Measurements from ENCODE around the gene TTL.
"Not testable (repeated sequence)": the region's sequence is repeated elsewhere in the genome, so short reads cannot be mapped to it uniquely, and the experiment has no call there.

The TTL gene

DNA sequence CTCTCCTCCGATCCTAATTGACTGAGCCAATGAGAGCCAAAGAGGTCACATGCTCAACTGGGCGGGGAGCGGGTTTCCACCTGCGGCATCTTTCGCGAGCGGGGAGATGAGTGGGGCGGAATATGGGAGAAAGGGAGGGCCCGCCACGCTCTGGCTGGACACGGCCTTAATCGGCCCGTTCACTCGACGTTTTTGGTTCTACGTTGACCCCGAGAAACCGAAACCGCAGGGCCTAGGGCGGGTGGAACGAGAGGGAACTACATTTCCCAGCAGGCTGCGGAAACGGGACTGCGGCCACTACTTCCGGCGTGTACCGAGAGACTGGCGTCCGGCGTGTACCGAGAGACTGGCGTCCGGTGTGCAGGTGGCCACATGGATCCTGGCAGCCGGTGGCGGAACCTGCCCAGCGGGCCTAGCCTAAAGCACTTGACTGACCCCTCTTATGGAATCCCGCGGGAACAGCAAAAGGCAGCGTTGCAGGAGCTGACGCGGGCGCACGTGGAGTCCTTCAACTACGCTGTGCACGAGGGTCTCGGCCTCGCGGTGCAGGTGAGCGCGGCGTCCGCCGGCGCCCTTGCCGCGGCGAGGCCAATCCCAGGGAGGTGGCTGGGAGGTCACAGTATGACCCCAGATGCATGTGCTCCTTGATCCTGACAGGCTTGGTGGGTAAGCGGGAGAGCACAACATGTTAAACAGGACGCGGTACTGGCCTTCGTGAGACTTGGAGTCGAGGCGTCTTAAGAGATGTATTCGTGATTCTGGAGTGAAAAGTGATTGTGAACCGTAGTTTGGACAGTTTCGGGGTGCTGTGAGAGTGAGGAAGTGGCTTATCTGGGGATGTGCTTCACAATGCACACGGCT is 60.4 kb downstream of the TTL start, which contains the start of gene POLR1B:
Gene POLR1B, plus strand, starts transcription at position 343 of the 861 bp plus-strand sequence. Its CDS starts 30 bp downstream, at position 373.
- peaks cover 35% of the 10 kb centered on the region for H3K79me2 ChIP-seq (ENCODE audit: control insufficient read depth, insufficient read depth, low read length, unreplicated experiment)
- peak within 1 kb of the TSS; percentile 96 for H3K4me3 ChIP-seq (ENCODE audit: low read depth, low read length)
- H3K27me3 ChIP-seq (ENCODE audit: insufficient read depth, low read length) = no peaks in the 10 kb centered on the region
- peak within 1 kb of the TSS; percentile 82 for H3K27ac ChIP-seq (ENCODE audit: low read depth, low read length)
- H3K4me1 ChIP-seq (ENCODE audit: control insufficient read depth, insufficient read depth, low read length, unreplicated experiment) = peaks cover 15% of the 10 kb centered on the region
- no peaks in the 10 kb centered on the region for H3K36me3 ChIP-seq (ENCODE audit: insufficient read depth, low read length)
- H2AFZ ChIP-seq (ENCODE audit: low read length, unreplicated experiment) = peak within 1 kb of the TSS; percentile 92

DNA sequence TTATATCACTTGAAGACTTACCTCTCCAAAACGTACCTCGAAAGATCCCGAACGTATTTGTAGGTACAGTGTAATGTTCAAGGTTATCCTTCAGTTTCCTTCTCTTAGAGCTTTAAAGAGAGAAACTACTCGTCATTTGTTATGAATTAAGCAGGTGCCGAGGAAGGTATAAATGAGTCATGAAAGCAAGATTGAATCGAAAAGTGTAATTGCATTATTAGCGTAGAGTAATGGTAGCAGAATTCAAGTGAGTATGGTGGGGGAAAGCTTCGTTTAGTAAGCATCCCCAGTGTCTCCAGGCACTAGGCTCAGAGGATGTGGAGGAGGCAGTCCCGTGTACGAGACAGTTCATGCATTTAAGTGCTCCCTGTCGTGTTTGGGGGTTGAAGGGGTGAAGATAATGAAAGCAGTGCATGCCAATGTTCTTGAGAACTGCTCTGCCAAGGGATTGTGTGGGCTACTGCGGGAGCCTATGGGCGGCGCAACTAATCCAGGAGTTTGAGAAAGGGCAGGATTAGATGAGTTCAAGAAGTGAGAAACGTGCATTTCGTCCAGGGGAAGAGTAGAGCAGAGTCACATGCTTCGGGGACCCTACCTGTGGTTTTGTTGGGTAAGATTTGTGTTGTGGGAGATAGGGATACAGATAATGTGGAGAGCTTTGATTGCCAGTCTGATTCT is 61.2 kb downstream of the TTL start:
- Histone ChIP-seq H3K27ac (ENCODE audit: low read depth, low read length) (no peak overlapping the region), H3K79me2 (ENCODE audit: control insufficient read depth, insufficient read depth, low read length, unreplicated experiment) (peaks cover 35% of the 10 kb centered on the region), H2AFZ (ENCODE audit: low read length, unreplicated experiment) (peak overlapping the region; percentile 92), H3K4me1 (ENCODE audit: control insufficient read depth, insufficient read depth, low read length, unreplicated experiment) (peaks cover 18% of the 10 kb centered on the region), H3K27me3 (ENCODE audit: insufficient read depth, low read length) (no peaks in the 10 kb centered on the region), H3K4me3 (ENCODE audit: low read depth, low read length) (peak overlapping the region; percentile 96), H3K36me3 (ENCODE audit: insufficient read depth, low read length) (peaks cover 4% of the 10 kb centered on the region; the same call in 1 of the 2 replicates)

DNA sequence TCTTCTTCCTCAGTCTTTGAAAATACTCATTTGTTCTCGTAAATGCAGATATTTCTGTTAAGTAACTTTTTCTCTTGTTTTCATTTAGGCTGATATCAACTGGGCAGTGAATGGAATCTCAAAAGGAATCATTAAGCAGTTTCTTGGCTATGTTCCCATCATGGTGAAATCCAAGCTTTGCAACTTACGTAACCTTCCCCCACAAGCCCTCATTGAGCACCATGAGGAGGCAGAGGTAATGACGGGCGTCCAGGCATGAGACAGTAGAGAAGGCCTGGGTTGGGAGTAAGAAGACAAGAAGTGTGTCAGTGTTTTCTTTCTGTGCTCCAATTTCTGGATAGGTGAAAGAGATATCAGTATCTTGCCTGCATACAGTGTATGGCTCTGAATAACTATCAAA is 65.4 kb downstream of the TTL start:
- H3K4me1 ChIP-seq (ENCODE audit: control insufficient read depth, insufficient read depth, low read length, unreplicated experiment) = peaks cover 13% of the 10 kb centered on the region
- no peaks in the 10 kb centered on the region for H3K27me3 ChIP-seq (ENCODE audit: insufficient read depth, low read length)
- no peak overlapping the region for H3K27ac ChIP-seq (ENCODE audit: low read depth, low read length)
- no peak overlapping the region for H3K4me3 ChIP-seq (ENCODE audit: low read depth, low read length)
- no peak overlapping the region for H2AFZ ChIP-seq (ENCODE audit: low read length, unreplicated experiment)
- H3K79me2 ChIP-seq (ENCODE audit: control insufficient read depth, insufficient read depth, low read length, unreplicated experiment) = peaks cover 35% of the 10 kb centered on the region
- peaks cover 16% of the 10 kb centered on the region for H3K36me3 ChIP-seq (ENCODE audit: insufficient read depth, low read length)

DNA sequence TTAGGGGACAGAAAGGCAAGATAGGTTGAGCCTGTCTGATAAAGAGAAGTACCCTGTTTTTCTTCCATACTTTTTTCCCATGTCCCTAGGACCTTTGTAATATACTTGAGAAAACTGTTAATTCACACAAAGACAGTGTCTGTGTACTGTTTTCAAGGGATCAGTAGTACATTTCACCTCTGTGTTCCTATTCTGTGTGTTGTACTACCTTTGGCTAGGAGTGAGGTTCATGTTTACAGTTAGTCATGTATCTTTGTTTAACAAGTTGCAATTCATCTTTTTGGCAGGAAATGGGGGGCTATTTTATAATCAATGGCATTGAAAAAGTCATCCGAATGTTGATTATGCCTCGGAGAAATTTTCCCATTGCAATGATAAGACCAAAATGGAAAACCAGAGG is 67.0 kb downstream of the TTL start:
- Histone ChIP-seq H3K27me3 (ENCODE audit: insufficient read depth, low read length) (no peaks in the 10 kb centered on the region), H3K36me3 (ENCODE audit: insufficient read depth, low read length) (peaks cover 16% of the 10 kb centered on the region), H2AFZ (ENCODE audit: low read length, unreplicated experiment) (no peak overlapping the region), H3K4me1 (ENCODE audit: control insufficient read depth, insufficient read depth, low read length, unreplicated experiment) (peaks cover 8% of the 10 kb centered on the region), H3K79me2 (ENCODE audit: control insufficient read depth, insufficient read depth, low read length, unreplicated experiment) (peaks cover 18% of the 10 kb centered on the region), H3K27ac (ENCODE audit: low read depth, low read length) (no peak overlapping the region), H3K4me3 (ENCODE audit: low read depth, low read length) (no peak overlapping the region)

DNA sequence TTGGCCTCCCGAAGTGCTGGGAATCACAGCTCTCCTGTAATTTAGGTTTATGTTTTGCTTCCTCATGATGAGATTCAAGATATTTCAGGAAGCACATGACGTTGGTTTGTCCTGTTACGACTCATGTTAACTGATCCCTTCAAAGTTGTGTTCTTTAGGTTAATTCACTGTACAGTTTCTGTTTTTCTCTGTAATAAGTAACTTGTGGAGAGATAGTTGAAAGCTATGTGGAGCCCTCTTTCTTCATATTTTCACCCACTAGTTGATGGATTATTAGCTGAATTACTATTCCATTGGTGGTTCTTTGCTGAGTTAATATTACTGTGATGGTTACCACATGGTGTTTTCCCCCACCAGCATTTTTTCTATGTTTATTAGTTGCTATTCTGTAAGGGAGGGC is 84.1 kb downstream of the TTL start:
- no peaks in the 10 kb centered on the region for H3K4me1 ChIP-seq (ENCODE audit: control insufficient read depth, insufficient read depth, low read length, unreplicated experiment)
- no peaks in the 10 kb centered on the region for H3K27me3 ChIP-seq (ENCODE audit: insufficient read depth, low read length)
- no peaks in the 10 kb centered on the region for H3K79me2 ChIP-seq (ENCODE audit: control insufficient read depth, insufficient read depth, low read length, unreplicated experiment)
- no peak overlapping the region for H2AFZ ChIP-seq (ENCODE audit: low read length, unreplicated experiment)
- peaks cover 40% of the 10 kb centered on the region for H3K36me3 ChIP-seq (ENCODE audit: insufficient read depth, low read length)
- no peak overlapping the region for H3K27ac ChIP-seq (ENCODE audit: low read depth, low read length)
- H3K4me3 ChIP-seq (ENCODE audit: low read depth, low read length) = no peak overlapping the region

DNA sequence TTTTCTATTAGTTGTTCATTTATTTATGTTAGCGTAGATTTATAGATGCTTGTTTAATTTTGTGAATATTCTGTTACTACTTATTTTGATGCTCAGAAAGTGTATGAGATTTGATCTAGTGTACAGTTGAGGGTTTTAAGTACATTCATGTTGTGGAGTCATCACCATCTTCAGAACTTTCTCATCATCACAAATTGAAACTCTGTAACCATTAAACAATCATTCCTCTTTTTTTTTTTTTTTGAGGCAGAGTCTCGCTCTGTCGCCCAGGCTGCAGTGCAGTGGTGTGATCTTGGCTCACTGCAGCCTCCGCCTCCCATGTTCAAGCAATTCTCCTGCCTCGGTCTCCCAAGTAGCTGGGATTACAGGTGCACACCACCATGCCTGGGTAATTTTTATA is 84.6 kb downstream of the TTL start:
- not testable (repeated sequence) for H3K4me3 ChIP-seq (ENCODE audit: low read depth, low read length); H3K27me3 ChIP-seq (ENCODE audit: insufficient read depth, low read length); H2AFZ ChIP-seq (ENCODE audit: low read length, unreplicated experiment); H3K79me2 ChIP-seq (ENCODE audit: control insufficient read depth, insufficient read depth, low read length, unreplicated experiment); H3K4me1 ChIP-seq (ENCODE audit: control insufficient read depth, insufficient read depth, low read length, unreplicated experiment); H3K27ac ChIP-seq (ENCODE audit: low read depth, low read length)
- peaks cover 40% of the 10 kb centered on the region for H3K36me3 ChIP-seq (ENCODE audit: insufficient read depth, low read length)

DNA sequence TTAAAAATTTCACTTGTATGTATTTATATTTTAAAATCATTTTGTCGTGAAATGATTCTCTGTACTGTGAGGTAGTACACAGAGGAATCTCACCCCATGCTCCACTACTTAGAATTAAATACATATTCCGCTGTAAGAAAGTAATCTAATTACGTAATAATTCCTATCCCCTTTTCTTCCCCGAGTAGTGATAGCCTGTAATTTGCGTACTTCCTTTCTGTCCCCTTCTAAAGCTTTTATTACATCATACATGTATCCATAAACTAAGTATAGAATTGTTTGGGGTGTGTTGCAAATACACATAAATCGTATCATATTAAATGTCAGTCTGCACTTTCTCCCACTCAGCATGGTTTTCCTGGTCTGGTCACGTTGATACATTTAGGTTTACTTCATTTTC is 90.0 kb downstream of the TTL start:
- H3K4me1 ChIP-seq (ENCODE audit: control insufficient read depth, insufficient read depth, low read length, unreplicated experiment) = no peaks in the 10 kb centered on the region
- no peak overlapping the region for H3K27ac ChIP-seq (ENCODE audit: low read depth, low read length)
- no peak overlapping the region for H3K4me3 ChIP-seq (ENCODE audit: low read depth, low read length)
- H2AFZ ChIP-seq (ENCODE audit: low read length, unreplicated experiment) = no peak overlapping the region
- H3K27me3 ChIP-seq (ENCODE audit: insufficient read depth, low read length) = no peaks in the 10 kb centered on the region
- no peaks in the 10 kb centered on the region for H3K79me2 ChIP-seq (ENCODE audit: control insufficient read depth, insufficient read depth, low read length, unreplicated experiment)
- H3K36me3 ChIP-seq (ENCODE audit: insufficient read depth, low read length) = peaks cover 58% of the 10 kb centered on the region

DNA sequence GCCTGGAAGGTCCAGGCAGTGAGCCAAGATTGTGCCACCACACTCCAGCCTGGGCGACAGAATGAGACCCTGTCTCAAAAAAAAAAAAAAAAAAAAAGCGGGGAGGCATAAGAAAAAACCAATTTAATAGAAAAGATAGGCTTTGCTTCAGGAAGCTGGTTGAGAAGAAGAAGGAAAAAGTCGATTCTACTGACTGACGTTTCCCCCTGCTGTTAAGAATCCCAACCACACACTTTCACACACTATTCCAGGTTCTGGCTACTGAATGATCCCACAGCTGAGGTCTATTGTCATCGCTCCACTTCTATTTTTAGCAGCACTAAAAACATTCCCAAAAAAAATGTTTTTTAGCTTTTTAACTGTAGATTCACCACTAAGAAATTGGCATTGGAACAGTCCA is 95.8 kb downstream of the TTL start:
- Histone ChIP-seq H3K4me1 (ENCODE audit: control insufficient read depth, insufficient read depth, low read length, unreplicated experiment) (peaks cover 6% of the 10 kb centered on the region), H3K4me3 (ENCODE audit: low read depth, low read length) (no peak overlapping the region), H2AFZ (ENCODE audit: low read length, unreplicated experiment) (no peak overlapping the region), H3K36me3 (ENCODE audit: insufficient read depth, low read length) (peaks cover 18% of the 10 kb centered on the region), H3K79me2 (ENCODE audit: control insufficient read depth, insufficient read depth, low read length, unreplicated experiment) (no peaks in the 10 kb centered on the region), H3K27ac (ENCODE audit: low read depth, low read length) (no peak overlapping the region), H3K27me3 (ENCODE audit: insufficient read depth, low read length) (no peaks in the 10 kb centered on the region)

DNA sequence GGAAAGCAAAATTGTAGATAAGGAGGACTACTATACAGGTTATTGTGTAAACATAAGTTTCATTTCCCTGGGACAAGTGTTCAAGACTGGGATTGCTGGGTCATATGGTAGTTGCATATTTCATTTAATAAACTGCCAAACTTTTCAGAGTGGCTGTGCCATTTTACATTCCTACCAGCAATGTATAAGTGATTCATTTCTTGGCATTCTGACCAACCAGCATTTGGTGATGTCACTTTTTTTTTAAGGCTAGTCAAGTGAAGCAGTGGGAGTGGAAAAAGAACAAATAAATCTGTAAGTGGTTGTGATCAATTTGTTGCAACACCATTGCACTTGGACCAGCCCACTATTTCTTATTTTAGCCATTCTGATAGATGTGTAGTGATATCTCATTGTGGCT is 97.3 kb downstream of the TTL start:
- Histone ChIP-seq H3K4me3 (ENCODE audit: low read depth, low read length) (no peak overlapping the region), H2AFZ (ENCODE audit: low read length, unreplicated experiment) (no peak overlapping the region), H3K27me3 (ENCODE audit: insufficient read depth, low read length) (no peaks in the 10 kb centered on the region), H3K79me2 (ENCODE audit: control insufficient read depth, insufficient read depth, low read length, unreplicated experiment) (no peaks in the 10 kb centered on the region), H3K36me3 (ENCODE audit: insufficient read depth, low read length) (peaks cover 13% of the 10 kb centered on the region), H3K27ac (ENCODE audit: low read depth, low read length) (no peak overlapping the region), H3K4me1 (ENCODE audit: control insufficient read depth, insufficient read depth, low read length, unreplicated experiment) (peaks cover 14% of the 10 kb centered on the region)

DNA sequence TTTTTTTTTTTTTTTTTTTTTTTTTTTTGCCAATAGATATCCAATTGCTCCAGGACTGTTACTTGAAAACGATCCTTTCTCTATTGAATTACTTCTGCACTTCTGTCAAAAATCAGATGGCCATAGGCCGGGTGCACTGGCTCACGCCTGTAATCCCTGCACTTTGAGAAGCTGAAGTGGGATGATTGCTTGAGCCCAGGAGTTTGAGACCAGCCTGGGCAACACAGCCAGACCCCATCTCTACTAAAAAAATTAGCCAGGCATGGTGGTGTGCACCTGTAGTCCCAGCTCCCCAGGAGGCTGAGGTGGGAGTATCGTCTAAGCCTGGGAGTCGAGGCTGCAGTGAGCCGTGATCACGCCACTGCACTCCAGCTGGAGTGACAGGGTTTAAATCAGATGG is 98.1 kb downstream of the TTL start:
- no peak overlapping the region for H3K4me3 ChIP-seq (ENCODE audit: low read depth, low read length)
- no peak overlapping the region for H2AFZ ChIP-seq (ENCODE audit: low read length, unreplicated experiment)
- no peaks in the 10 kb centered on the region for H3K27me3 ChIP-seq (ENCODE audit: insufficient read depth, low read length)
- peaks cover 8% of the 10 kb centered on the region; the same call in 1 of the 2 replicates for H3K36me3 ChIP-seq (ENCODE audit: insufficient read depth, low read length)
- no peaks in the 10 kb centered on the region for H3K79me2 ChIP-seq (ENCODE audit: control insufficient read depth, insufficient read depth, low read length, unreplicated experiment)
- H3K4me1 ChIP-seq (ENCODE audit: control insufficient read depth, insufficient read depth, low read length, unreplicated experiment) = peaks cover 17% of the 10 kb centered on the region
- no peak overlapping the region for H3K27ac ChIP-seq (ENCODE audit: low read depth, low read length)

DNA sequence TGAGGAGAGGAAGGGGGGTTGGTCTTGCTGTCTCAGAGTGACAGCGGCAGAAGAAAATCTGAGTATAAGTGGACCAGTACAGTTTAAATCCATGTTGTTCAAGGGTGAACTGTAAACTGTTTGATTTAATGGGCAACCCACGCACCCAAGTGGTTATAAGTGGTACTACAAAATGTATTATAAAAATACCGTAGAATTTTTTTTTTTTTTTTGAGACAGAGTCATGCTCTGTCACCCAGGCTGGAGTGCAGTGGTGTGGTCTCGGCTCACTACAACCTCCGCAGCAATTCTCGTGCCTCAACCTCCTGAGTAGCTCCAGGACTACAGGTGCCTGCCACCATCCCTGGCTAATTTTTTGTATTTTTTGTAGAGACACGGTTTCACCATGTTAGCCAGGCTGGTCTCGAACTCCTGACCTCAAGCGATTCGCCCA is 100.4 kb downstream of the TTL start:
- H3K36me3 ChIP-seq (ENCODE audit: insufficient read depth, low read length) = no peaks in the 10 kb centered on the region
- H3K27ac ChIP-seq (ENCODE audit: low read depth, low read length) = no peak overlapping the region
- peaks cover 22% of the 10 kb centered on the region for H3K4me1 ChIP-seq (ENCODE audit: control insufficient read depth, insufficient read depth, low read length, unreplicated experiment)
- no peak overlapping the region for H2AFZ ChIP-seq (ENCODE audit: low read length, unreplicated experiment)
- no peak overlapping the region for H3K4me3 ChIP-seq (ENCODE audit: low read depth, low read length)
- no peaks in the 10 kb centered on the region for H3K27me3 ChIP-seq (ENCODE audit: insufficient read depth, low read length)
- no peaks in the 10 kb centered on the region for H3K79me2 ChIP-seq (ENCODE audit: control insufficient read depth, insufficient read depth, low read length, unreplicated experiment)

All from ACC112 (cell line).